ENCODE results near the gene PIWIL4. TPM values are rescaled to one million over a fixed set of nuclear protein-coding genes. Genes with fewer than 3 reads are reported as not detected.

PIWIL4 gene
- total RNA-seq, 1 donor = 2.7 TPM

- no peak for DNase-seq (ENCODE audit: low read depth)
- H3K4me3 ChIP-seq (ENCODE audit: low read depth, low read length) = no peak overlapping the region
- TF ChIP-seq CTCF (IDR thresholded peaks at IDR 0.05; ENCODE audit: insufficient read depth, low read length) = no peak
Observed at GRCh38 chr11:94629741-94630140, 62.6 kb downstream of the PIWIL4 start.

GRCh38 chr11:94630221-94630620, 63.1 kb downstream of the PIWIL4 start:
- TF ChIP-seq CTCF (IDR thresholded peaks at IDR 0.05; ENCODE audit: insufficient read depth, low read length) = no peak
- H3K4me3 ChIP-seq (ENCODE audit: low read depth, low read length) = no peak overlapping the region
- no peak for DNase-seq (ENCODE audit: low read depth)

GRCh38 chr11:94632356-94632755, 65.2 kb downstream of the PIWIL4 start:
- no peak for TF ChIP-seq CTCF (IDR thresholded peaks at IDR 0.05; ENCODE audit: insufficient read depth, low read length)
- DNase-seq (ENCODE audit: low read depth) = no peak
- H3K4me3 ChIP-seq (ENCODE audit: low read depth, low read length) = no peak overlapping the region

GRCh38 chr11:94635072-94635471, 67.9 kb downstream of the PIWIL4 start:
- H3K4me3 ChIP-seq (ENCODE audit: low read depth, low read length) = no peak overlapping the region
- TF ChIP-seq CTCF (IDR thresholded peaks at IDR 0.05; ENCODE audit: insufficient read depth, low read length) = no peak
- no peak for DNase-seq (ENCODE audit: low read depth)

GRCh38 chr11:94636388-94636949, 69.3 kb downstream of the PIWIL4 start:
- no peak for DNase-seq (ENCODE audit: low read depth)
- no peak overlapping the region for H3K4me3 ChIP-seq (ENCODE audit: low read depth, low read length)
- TF ChIP-seq CTCF (IDR thresholded peaks at IDR 0.05; ENCODE audit: insufficient read depth, low read length) = no peak

GRCh38 chr11:94638301-94638901, 71.2 kb downstream of the PIWIL4 start:
- no peak overlapping the region for H3K4me3 ChIP-seq (ENCODE audit: low read depth, low read length)
- DNase-seq (ENCODE audit: low read depth) = no peak
- TF ChIP-seq CTCF (IDR thresholded peaks at IDR 0.05; ENCODE audit: insufficient read depth, low read length) = no peak
